Thymus (tissue), 11 donors: ENCODE data around the gene STK10. TPM values are rescaled to one million over a fixed set of nuclear protein-coding genes. Genes with fewer than 3 reads are reported as not detected.

Experiments used
- DNase-seq, 9 donors: peaks; one replicate each; pipeline ENCODE4 v3.0.0-alpha.2; 2013; ENCODE audit warnings: low spot score in 9 of 9, low read depth in 6 of 9, missing footprints in 1 of 9
- H3K27ac ChIP-seq, 2 donors: one replicate each; pipeline ENCODE4 v1.5.1; 2013; ENCODE audit warnings: control low read depth in 1 of 2, low read depth in 1 of 2, low read length in 1 of 2, mild to moderate bottlenecking in 1 of 2, moderate library complexity in 1 of 2
- H3K27me3 ChIP-seq, 2 donors: one replicate each; pipeline ENCODE4 v1.5.1; 2013; ENCODE audit warnings: low read length in 1 of 2; ENCODE audit not compliant: control insufficient read depth in 2 of 2, insufficient read depth in 1 of 2
- H3K36me3 ChIP-seq, 2 donors: one replicate each; pipeline ENCODE4 v1.5.1; 2013; ENCODE audit warnings: low read length in 1 of 2, mild to moderate bottlenecking in 1 of 2, moderate library complexity in 1 of 2; ENCODE audit not compliant: control insufficient read depth in 2 of 2, insufficient read depth in 2 of 2
- H3K4me1 ChIP-seq, 2 donors: one replicate each; pipeline ENCODE4 v1.5.1; 2013; ENCODE audit warnings: low read length in 2 of 2; ENCODE audit not compliant: control insufficient read depth in 2 of 2, insufficient read depth in 2 of 2
- H3K4me3 ChIP-seq, 2 donors: one replicate each; pipeline ENCODE4 v1.5.1; 2013; ENCODE audit warnings: low read length in 2 of 2, control low read depth in 1 of 2, mild to moderate bottlenecking in 1 of 2
- H3K9me3 ChIP-seq, 2 donors: one replicate each; pipeline ENCODE4 v1.5.1; 2013; ENCODE audit warnings: low read length in 1 of 2, mild to moderate bottlenecking in 1 of 2; ENCODE audit not compliant: control insufficient read depth in 2 of 2, insufficient read depth in 1 of 2
- WGBS: extraction: QIAGEN DNeasy Blood & Tissue Kit; methylation state at CpG from one replicate; pipeline ENCODE4 v1.1.7; 2013; 5-methylcytosine and 5-hydroxymethylcytosine counted together
- polyA plus RNA-seq: library from polyadenylated mRNA; stranded (reverse); fragments of 200-250 nt; gene quantifications from one replicate; pipeline ENCODE4 v1.2.3, GENCODE V29; 2013
- total RNA-seq: library from RNA; stranded (reverse); fragments of 120-200 nt; gene quantifications from one replicate; pipeline ENCODE4 v1.2.4, GENCODE V29; 2013
- donor health status: healthy.

The STK10 gene
- total and polyA plus RNA-seq, 2 donors: 22.0 to 44.9 TPM

DNA sequence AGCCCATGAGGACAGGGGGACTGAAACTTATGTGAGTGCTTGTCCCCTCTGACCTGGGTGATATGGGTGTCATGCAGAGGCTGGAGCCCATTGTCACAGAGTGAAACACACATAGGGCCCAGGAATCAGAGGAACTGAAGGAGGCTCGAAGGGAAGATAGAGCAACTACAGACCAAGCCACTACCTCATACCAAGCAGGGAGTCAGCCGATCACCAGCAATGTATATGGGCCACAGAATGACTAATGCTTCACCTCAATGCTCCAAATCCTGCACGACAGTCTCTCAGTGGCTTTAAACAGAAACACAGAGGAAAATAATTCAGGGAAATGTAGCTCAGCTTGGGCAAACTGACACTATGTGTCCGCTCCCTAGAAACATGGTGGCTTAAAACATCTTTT, 172.7 kb downstream of the STK10 start:
- H3K4me1 ChIP-seq: no peaks in the 10 kb centered on the region
- H3K27ac ChIP-seq: no peak overlapping the region
- H3K4me3 ChIP-seq: no peak overlapping the region
- H3K36me3 ChIP-seq: no peaks in the 10 kb centered on the region
- no peaks in the 10 kb centered on the region for H3K9me3 ChIP-seq
- 95% methylated on average over 4 of the region's 4 CpGs for WGBS
- H3K27me3 ChIP-seq: no peaks in the 10 kb centered on the region
- DNase-seq: no peak

DNA sequence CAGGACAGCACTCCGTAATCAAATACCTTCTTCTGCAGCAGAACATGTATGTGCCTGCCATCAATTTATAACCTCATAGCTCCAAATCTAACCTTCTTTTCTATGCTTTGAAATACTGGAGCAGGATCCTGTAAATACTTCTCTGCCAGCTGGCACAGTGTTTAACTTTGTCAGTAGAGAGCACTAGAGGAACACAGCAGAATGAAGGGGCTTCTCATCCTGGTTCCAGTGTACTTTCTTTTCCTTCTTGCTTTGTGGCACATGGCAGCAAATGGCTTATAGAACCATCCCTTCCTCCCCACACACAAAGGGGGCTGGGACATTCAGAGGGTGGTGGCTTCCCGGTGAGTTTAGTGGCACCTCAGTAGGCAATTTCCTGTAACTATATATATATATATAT, 177.7 kb downstream of the STK10 start:
- WGBS: 49% methylated on average over 2 of the region's 2 CpGs
- no peak overlapping the region for H3K27ac ChIP-seq
- no peaks in the 10 kb centered on the region for H3K9me3 ChIP-seq
- no peak for DNase-seq
- H3K27me3 ChIP-seq: no peaks in the 10 kb centered on the region
- peaks cover 8 to 16% of the 10 kb centered on the region in 2 donors for H3K4me1 ChIP-seq
- H3K4me3 ChIP-seq: no peak overlapping the region
- no peaks in the 10 kb centered on the region for H3K36me3 ChIP-seq

GRCh38 chr5:172009536-172010270, 178.3 kb downstream of the STK10 start:
- DNase-seq: no peak
- 95% methylated on average over 5 of the region's 5 CpGs for WGBS
- Histone ChIP-seq H3K4me3 (no peak overlapping the region), H3K36me3 (no peaks in the 10 kb centered on the region), H3K9me3 (no peaks in the 10 kb centered on the region), H3K27me3 (no peaks in the 10 kb centered on the region), H3K4me1 (peaks cover 14 to 21% of the 10 kb centered on the region in 2 donors), H3K27ac (no peak overlapping the region)

DNA sequence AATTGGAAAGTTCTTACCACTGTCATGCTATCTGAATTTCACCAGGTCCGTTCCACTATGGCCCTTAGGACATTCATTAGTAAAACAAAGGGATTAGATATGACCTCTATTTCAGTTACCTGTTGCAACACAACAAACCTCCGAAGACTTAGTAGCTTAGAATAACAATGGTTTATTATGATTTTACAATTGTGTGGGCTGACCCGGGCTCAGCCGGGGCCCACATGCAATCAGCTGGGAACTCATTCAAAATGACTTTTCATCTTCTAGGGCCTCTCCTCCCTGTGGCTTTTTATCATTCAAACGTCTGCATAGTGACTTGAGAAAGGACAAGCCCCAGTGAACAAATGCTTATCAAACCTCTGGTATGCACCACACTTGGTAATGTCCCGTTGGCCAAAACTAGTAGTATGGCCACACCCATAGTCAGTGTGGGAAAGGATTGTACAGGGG, 179.3 kb downstream of the STK10 start:
- Histone ChIP-seq H3K27me3 (no peaks in the 10 kb centered on the region), H3K27ac (no peak overlapping the region), H3K4me1 (peaks cover 15 to 22% of the 10 kb centered on the region in 2 donors), H3K36me3 (no peaks in the 10 kb centered on the region), H3K4me3 (no peak overlapping the region), H3K9me3 (no peaks in the 10 kb centered on the region)
- WGBS: 95% methylated on average over 6 of the region's 6 CpGs
- DNase-seq: no peak

GRCh38 chr5:172008111-172008455, 179.9 kb downstream of the STK10 start:
- Histone ChIP-seq H3K4me1 (peaks cover 15 to 22% of the 10 kb centered on the region in 2 donors), H3K27me3 (no peaks in the 10 kb centered on the region), H3K27ac (no peak overlapping the region), H3K9me3 (no peaks in the 10 kb centered on the region), H3K36me3 (no peaks in the 10 kb centered on the region), H3K4me3 (no peak overlapping the region)
- DNase-seq: no peak
- 70% methylated on average over 3 of the region's 3 CpGs for WGBS

GRCh38 chr5:172007175-172008110, 180.6 kb downstream of the STK10 start:
- Histone ChIP-seq H3K4me3 (peak overlapping the region; percentile 68 to 71), H3K36me3 (no peaks in the 10 kb centered on the region), H3K27ac (peak overlapping the region; percentile 94 to 98), H3K27me3 (no peaks in the 10 kb centered on the region), H3K4me1 (peaks cover 15 to 22% of the 10 kb centered on the region in 2 donors), H3K9me3 (no peaks in the 10 kb centered on the region)
- 30% methylated on average over 37 of the region's 37 CpGs for WGBS
- peak in 2 of 9 donors; percentile 8 to 31 for DNase-seq

DNA sequence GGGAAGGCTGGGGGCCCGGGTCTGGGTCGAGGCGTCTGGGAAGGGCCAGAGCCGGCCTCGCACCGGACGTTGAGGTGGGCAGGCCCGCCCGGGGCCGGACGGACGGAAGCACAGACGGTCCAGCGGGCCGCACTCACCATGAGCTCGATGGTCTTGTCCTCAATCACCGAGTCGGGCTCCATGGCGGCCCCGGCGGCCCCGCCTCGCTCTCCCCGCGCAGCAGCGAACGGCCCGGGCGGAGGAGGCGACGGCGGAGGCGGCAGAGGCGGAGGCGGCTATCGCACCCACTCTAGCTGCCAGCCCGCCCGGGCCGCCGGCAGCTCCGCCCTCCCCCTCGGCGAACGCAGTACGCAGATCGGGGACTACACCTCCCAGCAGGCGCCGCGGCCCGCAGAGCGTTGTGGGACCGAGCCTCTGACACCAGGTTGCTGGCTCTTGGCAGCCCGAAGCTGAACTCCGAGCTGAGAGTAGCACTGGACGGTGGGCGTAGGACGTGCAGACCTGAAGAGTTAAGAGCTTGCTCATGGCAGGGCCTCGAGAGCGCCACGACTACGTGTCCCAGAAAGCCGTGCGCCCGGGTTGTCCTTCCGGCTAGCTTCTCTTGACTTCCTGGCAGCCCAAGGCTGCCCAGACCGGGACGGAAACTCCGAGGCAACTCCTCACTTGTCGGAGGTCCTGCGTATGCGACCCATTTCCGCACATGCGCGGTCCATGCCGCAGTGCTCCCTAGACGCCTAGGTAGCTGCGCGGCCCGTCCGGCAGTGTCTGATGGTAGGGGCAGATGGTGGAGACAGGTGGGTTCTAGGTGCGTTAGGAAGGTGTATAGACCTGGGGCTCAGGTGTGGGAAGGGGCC, 181.5 kb downstream of the STK10 start, which contains the start of gene FBXW11:
FBXW11 (minus strand) TSS at position 318 of the 854 bp plus-strand sequence; CDS start at position 182, 136 bp downstream.
- WGBS: under 1% methylated on average over 81 of the region's 81 CpGs
- no peaks in the 10 kb centered on the region for H3K36me3 ChIP-seq
- H3K4me1 ChIP-seq: peaks cover 15 to 22% of the 10 kb centered on the region in 2 donors
- no peaks in the 10 kb centered on the region for H3K9me3 ChIP-seq
- H3K27me3 ChIP-seq: no peaks in the 10 kb centered on the region
- H3K4me3 ChIP-seq: peak within 1 kb of the TSS; percentile 68 to 71
- peak within 1 kb of the TSS; percentile 94 to 98 for H3K27ac ChIP-seq
- DNase-seq: peak; percentile 85 to 96 (median 92)

DNA sequence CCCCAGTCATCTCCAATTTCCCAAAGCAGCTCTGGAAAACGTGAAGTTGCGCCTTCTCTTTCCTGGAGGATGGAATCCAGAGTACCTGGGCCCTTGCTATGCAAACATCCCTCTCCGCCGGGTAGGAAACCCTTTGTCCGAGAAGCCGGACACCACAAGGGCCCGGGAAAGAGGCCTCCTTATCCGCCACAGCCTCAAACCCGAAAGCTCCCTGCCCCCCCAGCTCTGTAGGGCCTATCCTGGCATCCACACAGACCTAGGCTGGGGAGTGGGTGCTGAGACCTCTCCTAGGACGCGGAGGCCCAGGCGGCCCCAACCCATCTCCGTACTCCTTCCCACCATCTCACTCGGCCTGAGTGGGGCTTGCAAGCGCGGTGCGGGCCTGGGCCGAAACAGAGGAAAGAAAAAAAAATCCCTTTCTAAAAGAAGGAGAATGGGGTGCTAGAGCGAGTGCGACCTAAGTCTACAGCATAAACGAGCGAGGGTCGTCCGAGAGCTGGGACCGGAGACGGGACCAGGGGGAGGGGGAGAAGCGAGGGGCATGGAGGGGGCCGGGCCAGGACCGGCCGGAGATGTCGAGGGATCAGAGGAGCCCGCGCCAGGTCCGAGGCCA, 182.2 kb downstream of the STK10 start:
- Histone ChIP-seq H3K4me3 (peak overlapping the region; percentile 68 to 71), H3K36me3 (no peaks in the 10 kb centered on the region), H3K27me3 (no peaks in the 10 kb centered on the region), H3K27ac (peak overlapping the region; percentile 94 to 98), H3K4me1 (peaks cover 15 to 22% of the 10 kb centered on the region in 2 donors), H3K9me3 (no peaks in the 10 kb centered on the region)
- DNase-seq: peak in 4 of 9 donors; percentile 8 to 50 (median 18)
- under 1% methylated on average over 34 of the region's 34 CpGs for WGBS
